ENCODE results near the gene PTPRM.

GRCh38 chr18:7682321-7682720 lies 115.2 kb downstream of the PTPRM start:
- TF ChIP-seq CTCF (IDR thresholded peaks at IDR 0.05; ENCODE audit: low read length): no peak
- TF ChIP-seq EZH2 (optimal IDR thresholded peaks at IDR 0.05; ENCODE audit: low read depth, low read length): no peak
